Panc1 (cell line): ENCODE data around the gene TMEM187. TPM values are rescaled to one million over a fixed set of nuclear protein-coding genes. Genes with fewer than 3 reads are reported as not detected.
A peak's percentile ranks its signal among the peaks of the same experiment; 100 is the strongest.

Experiments used
- ATAC-seq: fragments of 200-7000 bp; cut with Tn5 transposase; 2 replicates; pipeline ENCODE4 v1.9.1; 2020; ENCODE audit warnings: mild to moderate bottlenecking, moderate library complexity
- BruUV-seq: library from RNA; stranded (reverse); fragments of 400-500 nt; replicated peaks from 2 replicates; lab custom pipeline; 2021; lab: Mats Ljungman, UMichigan
- CTCF ChIA-PET: fragments of 300-600 bp; sonication (Branson Sonifier 250); formaldehyde crosslinking; loops from one replicate; lab custom pipeline; 2022; ENCODE audit warnings: antibody characterized with exemption; lab: Charles Lee
- POLR2A ChIA-PET: fragments of 300-600 bp; sonication (Branson Sonifier 250); formaldehyde crosslinking; loops from one replicate; lab custom pipeline; 2022; ENCODE audit warnings: antibody characterized with exemption; lab: Charles Lee
- DNase-seq: peaks from one replicate; pipeline ENCODE4 v3.0.0-alpha.2; 2010; ENCODE audit warnings: low read depth, low spot score
- H3K27ac ChIP-seq: 2 replicates; pipeline ENCODE4 v1.5.1; 2011; ENCODE audit warnings: mild to moderate bottlenecking, low read length, inconsistent platforms
- H3K27me3 ChIP-seq: fragments of 200-500 bp; sonication (Bioruptor generic); 2 replicates; pipeline ENCODE4 v1.6.0; 2014; ENCODE audit warnings: low read length, inconsistent platforms; ENCODE audit not compliant: control insufficient read depth, insufficient read depth
- H3K36me3 ChIP-seq: fragments of 200-500 bp; sonication (Bioruptor generic); 2 replicates; pipeline ENCODE4 v1.5.1; 2014; ENCODE audit warnings: inconsistent platforms, mild to moderate bottlenecking, low read length, moderate library complexity; ENCODE audit not compliant: control insufficient read depth, insufficient read depth
- H3K4me1 ChIP-seq: 2 replicates; pipeline ENCODE4 v1.5.1; 2011; ENCODE audit warnings: inconsistent platforms, mild to moderate bottlenecking, low read length, moderate library complexity; ENCODE audit not compliant: control insufficient read depth, insufficient read depth
- H3K4me3 ChIP-seq, 2 experiments: 2 replicates each; pipeline ENCODE4 v1.5.1; 2011 to 2012; ENCODE audit warnings: low read depth in 2 of 2, low read length in 2 of 2, mild to moderate bottlenecking in 2 of 2, inconsistent platforms in 1 of 2, moderate library complexity in 1 of 2
- H3K9me3 ChIP-seq: fragments of 200-500 bp; sonication (Bioruptor generic); 2 replicates; pipeline ENCODE4 v1.5.1; 2014; ENCODE audit warnings: low read depth, mild to moderate bottlenecking, inconsistent platforms, low read length, moderate library complexity; ENCODE audit not compliant: control insufficient read depth, insufficient read depth
- POLR2AphosphoS5 ChIP-seq: IDR thresholded peaks from 2 replicates; pipeline ENCODE4 v1.6.1; 2012; ENCODE audit warnings: mild to moderate bottlenecking, low read depth, low read length, moderate library complexity
- SIN3A ChIP-seq: IDR thresholded peaks from 2 replicates; pipeline ENCODE4 v1.6.1; 2012; ENCODE audit warnings: low read depth, mild to moderate bottlenecking, low read length, moderate library complexity, borderline replicate concordance; ENCODE audit not compliant: insufficient read depth
- TCF7L2 ChIP-seq: IDR thresholded peaks from 2 replicates; pipeline ENCODE4 v1.6.1; 2011; ENCODE audit warnings: mild to moderate bottlenecking, low read depth, low read length, inconsistent platforms
- in situ Hi-C: cut with HindIII; loops from 2 replicates; pipeline ENCODE4 v1.10.0; 2016; ENCODE audit warnings: low sequenced_read_pairs, low pct_unique_long_range_greater_than_20kb
- intact Hi-C: fragments of 100-400 bp; cut with micrococcal nuclease; formaldehyde crosslinking; loops from one replicate; pipeline ENCODE4 v1.10.0; 2022; ENCODE audit not compliant: unreplicated experiment
- total RNA-seq: library from RNA; stranded (reverse); gene quantifications from one replicate; pipeline ENCODE4 v1.2.1, GENCODE V29; 2021; ENCODE audit not compliant: unreplicated experiment
- TF ChIP-seq, protein P1 (sequence below): fragments of 450-650 bp; IDR thresholded peaks from 2 replicates; pipeline ENCODE4 v1.5.1; 2017; ENCODE audit warnings: mild to moderate bottlenecking
- TF ChIP-seq, protein P2 (sequence below), 2 experiments: IDR thresholded peaks; 2 replicates each; pipeline ENCODE4 v1.6.1; 2011 to 2012; ENCODE audit warnings: low read depth in 2 of 2, control low read depth in 1 of 2, low read length in 1 of 2, mild to moderate bottlenecking in 1 of 2, moderate library complexity in 1 of 2; ENCODE audit not compliant: insufficient read depth in 1 of 2

The TMEM187 gene
- total RNA-seq, 1 experiment from 2014 or later = 15.7 TPM

DNA sequence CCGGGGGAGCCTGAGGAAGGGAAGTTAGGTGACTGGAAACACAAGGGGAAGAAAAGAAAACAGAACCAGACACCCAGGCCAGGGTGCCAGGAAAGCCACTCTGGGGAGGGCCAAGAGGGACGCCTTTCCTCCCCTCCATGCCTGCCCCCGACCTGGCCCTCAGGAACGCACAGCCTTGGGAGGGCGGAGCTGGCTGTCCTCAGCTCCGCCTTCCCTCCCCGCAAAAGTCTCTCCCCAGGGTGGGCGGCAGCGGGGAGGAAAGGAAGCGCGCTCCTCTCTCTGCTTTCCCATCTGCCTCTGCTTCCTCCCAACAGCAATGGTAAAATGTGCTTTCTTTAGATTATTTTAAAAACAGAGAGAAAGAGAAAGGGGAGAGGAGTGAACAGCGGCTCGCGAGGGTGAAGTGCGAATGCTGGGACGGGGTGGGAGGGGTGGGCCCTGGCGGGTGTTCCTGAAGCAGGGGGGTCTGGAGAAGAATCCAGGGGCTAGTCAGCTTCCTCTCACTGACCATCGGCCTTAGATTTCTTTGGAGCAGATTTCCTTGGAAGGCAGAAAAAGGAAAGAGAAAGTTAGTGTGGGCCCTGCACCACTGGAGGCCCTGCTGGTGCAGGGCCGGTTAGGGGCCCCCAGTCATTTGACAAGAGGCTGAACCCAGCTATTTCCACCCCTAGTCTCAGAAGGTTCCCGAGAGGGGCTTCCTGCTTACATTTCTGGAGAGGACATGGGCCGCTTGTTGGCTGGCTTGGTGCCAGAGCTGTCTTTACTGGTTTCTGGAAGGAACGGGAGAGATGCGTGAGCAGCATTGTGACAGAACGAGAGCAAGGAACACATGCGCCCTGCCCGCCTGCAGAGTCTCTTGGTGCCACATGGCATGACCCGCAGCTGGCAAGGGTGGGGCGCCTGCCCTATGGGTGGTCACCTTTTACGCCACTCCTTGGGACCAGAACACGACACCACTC is 23.4 kb upstream of the TMEM187 start:
- ATAC-seq (no peak), DNase-seq (no peak)
- POLR2A ChIA-PET = interaction anchor here (0.5 to 1.6 kb wide), 2 partner anchors 21 kb away, joined by 3 to 5 read pairs; no protein-coding TSS in a partner anchor
- intact Hi-C loops (no loop called here), in situ Hi-C loops (no loop called here)
- CTCF ChIA-PET = interaction anchor here (4.8 kb wide), 1 partner anchor 24 kb away, joined by 45 read pairs; the partner anchor contains the start of gene ARHGAP4
- Histone ChIP-seq H3K36me3 (peaks cover 2% of the 10 kb centered on the region), H3K27ac (peak overlapping the region; percentile 44; the same call in 1 of the 2 replicates), H3K27me3 (no peaks in the 10 kb centered on the region), H3K4me3 (no peak overlapping the region), H3K9me3 (no peaks in the 10 kb centered on the region), H3K4me1 (peaks cover 22% of the 10 kb centered on the region)
- BruUV-seq = no TSS peak
- TF ChIP-seq, protein P1, sequence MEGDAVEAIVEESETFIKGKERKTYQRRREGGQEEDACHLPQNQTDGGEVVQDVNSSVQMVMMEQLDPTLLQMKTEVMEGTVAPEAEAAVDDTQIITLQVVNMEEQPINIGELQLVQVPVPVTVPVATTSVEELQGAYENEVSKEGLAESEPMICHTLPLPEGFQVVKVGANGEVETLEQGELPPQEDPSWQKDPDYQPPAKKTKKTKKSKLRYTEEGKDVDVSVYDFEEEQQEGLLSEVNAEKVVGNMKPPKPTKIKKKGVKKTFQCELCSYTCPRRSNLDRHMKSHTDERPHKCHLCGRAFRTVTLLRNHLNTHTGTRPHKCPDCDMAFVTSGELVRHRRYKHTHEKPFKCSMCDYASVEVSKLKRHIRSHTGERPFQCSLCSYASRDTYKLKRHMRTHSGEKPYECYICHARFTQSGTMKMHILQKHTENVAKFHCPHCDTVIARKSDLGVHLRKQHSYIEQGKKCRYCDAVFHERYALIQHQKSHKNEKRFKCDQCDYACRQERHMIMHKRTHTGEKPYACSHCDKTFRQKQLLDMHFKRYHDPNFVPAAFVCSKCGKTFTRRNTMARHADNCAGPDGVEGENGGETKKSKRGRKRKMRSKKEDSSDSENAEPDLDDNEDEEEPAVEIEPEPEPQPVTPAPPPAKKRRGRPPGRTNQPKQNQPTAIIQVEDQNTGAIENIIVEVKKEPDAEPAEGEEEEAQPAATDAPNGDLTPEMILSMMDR = no peak
- no peak for TF ChIP-seq SIN3A
- no peak for TF ChIP-seq TCF7L2
- no peak for TF ChIP-seq POLR2AphosphoS5
- TF ChIP-seq, protein P2, sequence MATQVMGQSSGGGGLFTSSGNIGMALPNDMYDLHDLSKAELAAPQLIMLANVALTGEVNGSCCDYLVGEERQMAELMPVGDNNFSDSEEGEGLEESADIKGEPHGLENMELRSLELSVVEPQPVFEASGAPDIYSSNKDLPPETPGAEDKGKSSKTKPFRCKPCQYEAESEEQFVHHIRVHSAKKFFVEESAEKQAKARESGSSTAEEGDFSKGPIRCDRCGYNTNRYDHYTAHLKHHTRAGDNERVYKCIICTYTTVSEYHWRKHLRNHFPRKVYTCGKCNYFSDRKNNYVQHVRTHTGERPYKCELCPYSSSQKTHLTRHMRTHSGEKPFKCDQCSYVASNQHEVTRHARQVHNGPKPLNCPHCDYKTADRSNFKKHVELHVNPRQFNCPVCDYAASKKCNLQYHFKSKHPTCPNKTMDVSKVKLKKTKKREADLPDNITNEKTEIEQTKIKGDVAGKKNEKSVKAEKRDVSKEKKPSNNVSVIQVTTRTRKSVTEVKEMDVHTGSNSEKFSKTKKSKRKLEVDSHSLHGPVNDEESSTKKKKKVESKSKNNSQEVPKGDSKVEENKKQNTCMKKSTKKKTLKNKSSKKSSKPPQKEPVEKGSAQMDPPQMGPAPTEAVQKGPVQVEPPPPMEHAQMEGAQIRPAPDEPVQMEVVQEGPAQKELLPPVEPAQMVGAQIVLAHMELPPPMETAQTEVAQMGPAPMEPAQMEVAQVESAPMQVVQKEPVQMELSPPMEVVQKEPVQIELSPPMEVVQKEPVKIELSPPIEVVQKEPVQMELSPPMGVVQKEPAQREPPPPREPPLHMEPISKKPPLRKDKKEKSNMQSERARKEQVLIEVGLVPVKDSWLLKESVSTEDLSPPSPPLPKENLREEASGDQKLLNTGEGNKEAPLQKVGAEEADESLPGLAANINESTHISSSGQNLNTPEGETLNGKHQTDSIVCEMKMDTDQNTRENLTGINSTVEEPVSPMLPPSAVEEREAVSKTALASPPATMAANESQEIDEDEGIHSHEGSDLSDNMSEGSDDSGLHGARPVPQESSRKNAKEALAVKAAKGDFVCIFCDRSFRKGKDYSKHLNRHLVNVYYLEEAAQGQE (IDR thresholded peaks at IDR 0.05; ENCODE audit: insufficient read depth in 1 of 2, low read depth in 2 of 2, low read length in 1 of 2) = no peak

DNA sequence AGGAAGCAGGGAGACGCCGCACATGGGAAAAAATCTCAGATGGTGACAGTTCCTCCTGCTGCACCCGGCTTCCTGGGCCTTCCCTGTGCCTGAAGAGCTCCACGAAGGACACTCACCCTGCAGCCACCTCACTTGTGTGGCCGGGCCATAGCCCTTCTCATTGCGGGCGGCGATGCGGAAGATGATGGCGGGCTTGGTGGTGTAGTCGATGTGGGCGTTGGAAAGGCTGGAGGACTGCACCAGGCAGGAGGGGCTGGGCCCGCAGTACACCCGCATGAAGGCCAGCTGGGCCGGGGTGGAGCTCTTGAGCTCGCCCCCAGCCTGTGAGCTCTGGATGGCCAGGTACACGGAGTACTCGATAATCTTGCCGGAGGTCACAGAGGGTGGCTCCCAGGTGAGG is 22.4 kb upstream of the TMEM187 start:
- intact Hi-C loops (no loop called here), in situ Hi-C loops (no loop called here)
- Histone ChIP-seq H3K27ac (no peak overlapping the region), H3K27me3 (no peaks in the 10 kb centered on the region), H3K4me3 (no peak overlapping the region), H3K9me3 (no peaks in the 10 kb centered on the region), H3K36me3 (peaks cover 2% of the 10 kb centered on the region), H3K4me1 (peaks cover 22% of the 10 kb centered on the region)
- DNase-seq (no peak), ATAC-seq (no peak)
- TF ChIP-seq SIN3A (no peak), TCF7L2 (no peak), POLR2AphosphoS5 (no peak)
- TF ChIP-seq, protein P1 = no peak
- TF ChIP-seq, protein P2 (IDR thresholded peaks at IDR 0.05; ENCODE audit: insufficient read depth in 1 of 2, low read depth in 2 of 2, low read length in 1 of 2) = no peak
- CTCF ChIA-PET = no interaction called here
- POLR2A ChIA-PET = interaction anchor here (0.5 kb wide), 1 partner anchor 20 kb away, joined by 3 read pairs; no protein-coding TSS in a partner anchor
- BruUV-seq = no TSS peak
